Mucosa of stomach (tissue), 1 donor: ENCODE data around the gene KNDC1.
"Not testable (repeated sequence)": the region's sequence is repeated elsewhere in the genome, so short reads cannot be mapped to it uniquely, and the experiment has no call there.

ENCODE experiments used
- H3K27me3 ChIP-seq: one replicate; pipeline ENCODE4 v1.7.0; 2013; ENCODE audit warnings: mild to moderate bottlenecking, low read length; ENCODE audit not compliant: control insufficient read depth, insufficient read depth
- H3K36me3 ChIP-seq: one replicate; pipeline ENCODE4 v1.7.0; 2013; ENCODE audit warnings: low read length; ENCODE audit not compliant: control insufficient read depth, insufficient read depth
- H3K4me1 ChIP-seq: one replicate; pipeline ENCODE4 v1.7.0; 2013; ENCODE audit warnings: mild to moderate bottlenecking, low read length; ENCODE audit not compliant: control insufficient read depth, insufficient read depth
- H3K4me3 ChIP-seq: one replicate; pipeline ENCODE4 v1.7.0; 2013; ENCODE audit warnings: low read length
- H3K9ac ChIP-seq: one replicate; pipeline ENCODE4 v1.7.0; 2013; ENCODE audit warnings: mild to moderate bottlenecking, low read length, moderate library complexity
- H3K9me3 ChIP-seq: one replicate; pipeline ENCODE4 v1.7.0; 2013; ENCODE audit warnings: mild to moderate bottlenecking, low read length, moderate library complexity; ENCODE audit not compliant: control insufficient read depth
- donor health status: Pancreatic carcinoma.

KNDC1 gene, protein sequence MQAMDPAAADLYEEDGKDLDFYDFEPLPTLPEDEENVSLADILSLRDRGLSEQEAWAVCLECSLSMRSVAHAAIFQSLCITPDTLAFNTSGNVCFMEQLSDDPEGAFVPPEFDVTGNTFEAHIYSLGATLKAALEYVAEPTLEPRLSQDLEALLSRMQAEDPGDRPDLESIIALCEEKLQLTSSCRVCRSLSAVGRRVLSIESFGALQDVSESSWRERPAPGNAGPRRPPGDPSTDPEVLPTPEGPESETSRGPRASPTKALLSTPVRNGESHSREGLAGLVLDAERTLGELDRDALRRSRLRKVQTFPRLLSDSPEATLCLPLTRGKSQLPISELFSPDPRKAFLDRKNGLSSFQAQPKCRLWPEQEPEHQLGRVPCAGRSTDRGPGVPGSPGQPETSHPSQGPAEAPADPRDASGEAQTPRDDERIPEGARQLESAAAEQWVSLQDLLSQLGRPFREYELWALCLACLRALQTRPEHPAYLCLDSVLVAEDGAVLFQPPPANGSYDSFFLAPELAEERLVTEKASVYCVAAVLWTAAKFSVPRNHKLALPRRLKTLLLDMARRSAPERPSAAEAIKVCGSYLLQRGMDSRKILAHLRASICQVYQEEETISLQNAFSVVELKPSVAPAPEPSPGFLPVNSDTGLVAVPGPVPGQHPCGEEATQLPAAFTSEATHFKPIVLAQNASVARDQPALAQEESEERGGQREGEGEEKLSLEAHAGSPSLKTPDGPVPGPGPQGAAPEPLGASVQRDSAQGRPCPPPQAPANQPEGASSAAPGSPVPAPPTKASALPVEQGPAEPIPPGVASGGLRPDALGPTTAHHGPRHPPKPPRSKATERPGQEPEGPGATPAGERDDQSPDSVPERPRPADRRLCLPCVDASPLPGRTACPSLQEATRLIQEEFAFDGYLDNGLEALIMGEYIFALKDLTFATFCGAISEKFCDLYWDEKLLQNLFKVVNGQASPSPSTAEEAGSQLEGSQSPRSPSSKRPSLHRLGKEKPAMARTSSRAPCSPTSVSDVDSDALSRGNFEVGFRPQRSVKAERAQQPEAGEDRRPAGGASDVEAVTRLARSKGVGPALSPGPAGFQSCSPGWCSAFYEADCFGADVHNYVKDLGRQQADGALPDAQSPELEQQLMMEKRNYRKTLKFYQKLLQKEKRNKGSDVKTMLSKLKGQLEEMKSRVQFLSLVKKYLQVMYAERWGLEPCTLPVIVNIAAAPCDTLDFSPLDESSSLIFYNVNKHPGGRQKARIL (N-terminal part only)

DNA sequence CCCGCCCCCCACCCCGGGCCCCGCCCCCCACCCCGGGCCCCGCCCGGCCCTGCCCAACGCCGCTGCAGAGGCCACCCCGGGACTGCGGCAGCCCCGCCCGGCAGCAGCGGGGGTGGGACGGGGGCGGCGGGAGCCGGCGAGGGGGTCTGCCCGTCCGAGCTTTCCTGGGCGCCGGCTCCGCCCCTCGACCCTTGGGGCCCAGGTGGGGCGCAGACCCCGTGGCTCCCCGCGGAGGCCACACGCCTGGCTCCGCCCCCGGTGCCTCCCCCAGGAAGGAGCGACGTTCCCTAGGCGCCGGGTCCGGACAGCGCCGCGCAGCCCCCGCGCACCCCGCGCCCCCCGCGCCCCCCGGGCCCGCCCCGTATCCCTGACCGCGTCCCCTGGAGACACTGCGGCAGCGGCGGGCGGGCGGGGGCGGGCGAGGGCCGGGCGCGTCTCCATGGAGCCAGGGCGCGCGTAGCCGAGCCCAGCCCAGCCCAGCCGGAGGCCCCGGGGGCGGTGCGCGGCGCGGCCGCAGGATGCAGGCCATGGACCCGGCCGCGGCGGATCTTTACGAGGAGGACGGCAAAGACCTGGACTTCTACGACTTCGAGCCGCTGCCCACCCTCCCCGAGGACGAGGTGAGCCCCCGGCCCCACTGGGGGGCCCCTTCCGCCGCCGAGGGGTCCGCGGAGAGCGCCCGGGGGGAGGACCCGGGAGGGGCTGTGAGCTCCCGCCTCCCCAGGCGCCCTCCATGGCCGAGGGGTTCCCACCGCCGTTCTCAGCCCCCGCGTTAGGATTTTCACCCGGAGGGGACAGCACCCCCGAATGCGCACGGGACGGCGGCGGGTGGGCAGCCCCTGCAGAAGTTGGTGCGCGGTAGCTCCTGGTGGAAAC is at the start of gene KNDC1:
TSS of gene KNDC1 (plus strand) at position 270 of the 876 bp plus-strand sequence. CDS start at position 519, 249 bp downstream.
- Histone ChIP-seq H3K27me3 (peaks cover 28% of the 10 kb centered on the region), H3K36me3 (no peaks in the 10 kb centered on the region), H3K9me3 (no peaks in the 10 kb centered on the region), H3K4me1 (peaks cover 12% of the 10 kb centered on the region), H3K4me3 (no peak within 1 kb of the TSS), H3K9ac (peak within 1 kb of the TSS; percentile 22)

DNA sequence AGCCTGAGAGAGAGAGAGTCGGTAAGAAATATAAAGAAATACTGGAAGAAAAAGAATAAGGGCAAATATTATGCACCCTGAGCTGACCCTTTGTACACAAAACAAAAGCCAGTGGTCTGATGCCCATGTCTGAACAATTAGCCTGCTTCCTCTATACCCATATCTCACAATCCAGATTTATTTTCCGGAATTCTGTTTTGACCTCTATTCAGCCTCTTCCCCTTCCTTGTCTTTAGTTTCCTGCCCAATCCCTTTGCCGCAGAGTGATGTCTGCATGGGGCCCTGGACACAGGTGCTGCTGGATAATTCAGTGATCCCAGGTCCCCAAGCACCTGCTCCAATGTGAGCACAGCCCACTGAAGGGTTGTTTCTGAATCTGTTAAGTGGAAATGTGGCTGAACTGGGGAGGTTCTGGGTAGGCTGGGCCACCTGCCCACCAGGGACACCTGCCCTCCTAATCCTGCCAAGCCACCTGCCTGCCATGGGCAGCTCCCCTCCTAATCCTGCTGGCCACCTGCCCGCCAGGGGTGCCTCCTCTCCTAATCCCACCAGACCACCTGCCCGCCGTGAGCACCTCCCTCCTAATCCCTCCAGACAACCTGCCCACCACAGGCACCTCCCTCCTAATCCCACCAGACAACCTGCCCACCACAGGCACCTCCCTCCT is 49.3 kb upstream of the KNDC1 start:
- Histone ChIP-seq H3K9ac (no peak overlapping the region), H3K4me3 (no peak overlapping the region), H3K27me3 (peaks cover 6% of the 10 kb centered on the region), H3K36me3 (no peaks in the 10 kb centered on the region), H3K9me3 (peaks cover 9% of the 10 kb centered on the region), H3K4me1 (peaks cover 18% of the 10 kb centered on the region)

DNA sequence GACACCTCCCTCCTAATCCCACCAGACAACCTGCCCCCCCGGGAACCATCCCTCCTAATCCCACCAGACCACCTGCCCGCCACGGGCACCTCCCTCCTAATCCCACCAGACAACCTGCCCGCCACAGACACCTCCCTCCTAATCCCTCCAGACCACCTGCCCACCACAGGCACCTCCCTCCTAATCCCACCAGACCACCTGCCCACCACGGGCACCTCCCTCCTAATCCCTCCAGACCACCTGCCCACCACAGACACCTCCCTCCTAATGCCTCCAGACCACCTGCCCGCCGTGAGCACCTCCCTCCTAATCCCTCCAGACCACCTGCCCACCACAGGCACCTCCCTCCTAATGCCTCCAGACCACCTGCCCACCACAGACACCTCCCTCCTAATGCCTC is 48.4 kb upstream of the KNDC1 start:
- H3K9ac ChIP-seq, H3K27me3 ChIP-seq, H3K9me3 ChIP-seq, H3K36me3 ChIP-seq, H3K4me3 ChIP-seq: not testable (repeated sequence)
- peaks cover 18% of the 10 kb centered on the region for H3K4me1 ChIP-seq

DNA sequence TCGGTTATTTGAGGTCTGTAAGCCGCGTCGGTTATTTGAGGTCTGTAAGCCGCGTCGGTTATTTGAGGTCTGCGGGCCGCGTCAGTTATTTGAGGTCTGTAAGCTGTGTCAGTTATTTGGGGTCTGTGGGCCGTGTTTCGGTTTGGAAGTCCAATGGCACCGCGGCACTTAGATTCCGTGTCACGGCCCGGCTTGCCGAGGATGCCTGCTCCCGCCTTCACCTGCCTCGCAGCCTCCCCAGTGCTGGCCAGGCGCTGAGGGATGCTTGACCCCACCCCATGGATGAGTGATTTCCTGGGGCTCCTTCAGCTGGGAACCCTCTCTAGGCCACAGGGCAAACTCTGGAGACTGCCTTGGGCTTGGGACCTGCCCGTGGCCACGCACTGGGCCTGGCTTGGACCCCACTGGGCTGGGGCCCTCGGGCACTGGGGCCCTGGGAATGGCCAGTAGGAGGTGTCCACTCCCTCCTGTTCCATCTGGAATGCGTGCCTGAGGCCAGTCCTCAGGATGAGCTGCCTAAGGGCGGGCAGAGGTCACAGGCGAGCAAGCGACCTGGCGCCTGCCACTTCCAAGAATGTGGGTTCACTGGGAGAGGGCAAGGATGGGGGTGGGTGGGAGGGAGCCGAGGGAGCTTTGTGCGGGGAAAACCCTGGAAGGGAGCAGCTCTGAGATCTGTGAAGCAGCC is 46.7 kb upstream of the KNDC1 start:
- Histone ChIP-seq H3K27me3 (peaks cover 6% of the 10 kb centered on the region), H3K4me1 (peaks cover 18% of the 10 kb centered on the region), H3K4me3 (no peak overlapping the region), H3K9ac (no peak overlapping the region), H3K9me3 (peaks cover under 1% of the 10 kb centered on the region), H3K36me3 (no peaks in the 10 kb centered on the region)

DNA sequence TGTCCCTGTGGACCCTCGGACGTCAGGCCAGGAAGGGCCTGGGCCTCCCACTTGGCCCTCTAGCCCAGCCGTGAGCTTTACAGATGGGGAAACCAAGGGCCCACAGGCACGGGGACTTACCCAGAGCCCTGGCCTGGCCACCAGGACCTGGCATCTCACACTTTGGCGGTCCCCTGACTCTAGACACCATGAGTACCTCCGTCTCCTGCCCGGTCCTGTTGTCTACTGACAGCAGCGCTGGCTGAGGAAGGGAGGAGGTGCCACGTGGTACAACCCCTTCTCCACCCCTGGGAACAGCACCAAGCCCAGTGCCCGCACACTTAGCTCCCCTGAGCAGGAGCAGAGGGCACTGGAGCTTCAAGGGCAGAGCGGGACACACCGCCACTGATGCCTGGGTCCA is 46.2 kb upstream of the KNDC1 start:
- H3K27me3 ChIP-seq: peaks cover 6% of the 10 kb centered on the region
- H3K9me3 ChIP-seq: no peaks in the 10 kb centered on the region
- H3K4me3 ChIP-seq: no peak overlapping the region
- no peak overlapping the region for H3K9ac ChIP-seq
- no peaks in the 10 kb centered on the region for H3K36me3 ChIP-seq
- H3K4me1 ChIP-seq: peaks cover 18% of the 10 kb centered on the region

DNA sequence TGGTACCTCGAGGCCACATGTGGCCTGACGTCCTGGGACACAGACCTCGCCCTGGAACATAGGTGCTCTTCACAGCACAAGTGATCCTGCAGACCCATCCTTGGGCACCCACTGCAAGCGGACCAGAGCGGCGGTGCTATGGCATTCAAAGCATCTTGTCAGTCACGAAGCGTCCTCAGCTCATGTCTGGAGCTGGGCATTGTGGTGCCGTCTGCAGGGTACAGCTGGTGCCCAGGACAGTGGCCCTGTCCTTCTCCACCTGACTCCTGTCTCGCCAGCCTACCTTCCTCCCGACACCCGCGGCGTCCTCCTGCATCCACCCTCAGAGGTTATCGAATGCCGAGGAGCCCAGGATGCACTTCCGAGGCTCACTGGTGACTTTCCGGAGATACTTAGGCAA is 45.8 kb upstream of the KNDC1 start:
- H3K36me3 ChIP-seq: no peaks in the 10 kb centered on the region
- H3K27me3 ChIP-seq: peaks cover 4% of the 10 kb centered on the region
- H3K9ac ChIP-seq: no peak overlapping the region
- no peaks in the 10 kb centered on the region for H3K9me3 ChIP-seq
- H3K4me3 ChIP-seq: no peak overlapping the region
- H3K4me1 ChIP-seq: peaks cover 16% of the 10 kb centered on the region

DNA sequence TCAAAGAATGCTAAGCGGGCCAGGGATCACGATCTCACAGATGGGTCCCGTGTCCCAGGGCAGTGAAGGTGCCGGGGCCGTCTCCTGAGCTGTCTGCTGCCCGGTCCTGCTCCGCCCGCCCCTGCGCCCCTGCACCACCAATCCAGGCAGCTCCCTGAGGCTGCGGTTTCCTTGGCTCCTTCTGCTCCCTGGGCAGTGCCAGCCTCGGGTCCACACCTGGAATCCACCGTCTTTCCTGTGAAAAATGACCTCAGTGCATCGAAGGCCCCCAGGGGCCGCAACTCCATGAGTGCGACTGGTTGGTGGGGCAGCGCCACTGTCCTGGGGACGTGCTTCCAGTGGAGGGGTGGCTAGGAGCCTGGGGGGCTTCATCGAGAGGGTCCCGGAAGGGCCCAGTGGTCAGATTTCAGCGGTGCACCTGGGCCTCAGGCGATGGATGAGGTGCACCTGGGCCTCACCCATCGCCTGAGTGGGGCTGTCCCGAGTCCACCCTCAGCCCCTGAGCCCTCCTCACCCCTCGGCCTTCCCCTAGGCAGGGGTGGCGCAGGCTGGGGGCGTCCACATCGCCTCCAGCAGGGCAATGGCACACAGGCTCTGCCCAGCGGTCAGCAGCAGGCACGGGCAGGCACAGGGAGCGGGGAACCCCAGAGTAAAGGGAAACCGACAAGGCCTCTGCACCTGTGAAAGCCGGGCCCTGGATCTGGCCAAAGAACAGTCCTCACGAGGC is 45.1 kb upstream of the KNDC1 start:
- Histone ChIP-seq H3K9ac (no peak overlapping the region), H3K9me3 (no peaks in the 10 kb centered on the region), H3K4me1 (peaks cover 10% of the 10 kb centered on the region), H3K36me3 (no peaks in the 10 kb centered on the region), H3K4me3 (no peak overlapping the region), H3K27me3 (no peaks in the 10 kb centered on the region)

DNA sequence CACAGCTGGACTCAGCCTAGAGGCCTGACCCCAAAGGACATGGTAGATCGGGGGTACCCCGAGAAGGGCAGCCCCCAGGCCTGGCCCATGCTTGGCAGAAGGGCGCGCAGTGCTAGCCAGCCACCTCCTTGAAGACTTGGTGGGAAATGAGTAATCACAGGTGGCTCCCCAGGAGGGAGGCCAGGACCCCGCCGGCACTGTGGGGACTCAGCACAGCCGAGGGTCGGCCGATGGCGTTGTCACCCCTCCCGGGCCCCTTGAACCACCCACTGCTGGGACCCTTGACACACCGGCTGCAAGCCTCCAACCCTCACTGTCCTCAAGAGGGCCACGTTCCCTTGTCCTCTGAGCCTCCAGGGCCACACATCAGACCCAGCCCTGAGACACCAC is 44.6 kb upstream of the KNDC1 start:
- Histone ChIP-seq H3K9me3 (no peaks in the 10 kb centered on the region), H3K27me3 (no peaks in the 10 kb centered on the region), H3K4me3 (no peak overlapping the region), H3K9ac (no peak overlapping the region), H3K36me3 (no peaks in the 10 kb centered on the region), H3K4me1 (peaks cover 4% of the 10 kb centered on the region)

DNA sequence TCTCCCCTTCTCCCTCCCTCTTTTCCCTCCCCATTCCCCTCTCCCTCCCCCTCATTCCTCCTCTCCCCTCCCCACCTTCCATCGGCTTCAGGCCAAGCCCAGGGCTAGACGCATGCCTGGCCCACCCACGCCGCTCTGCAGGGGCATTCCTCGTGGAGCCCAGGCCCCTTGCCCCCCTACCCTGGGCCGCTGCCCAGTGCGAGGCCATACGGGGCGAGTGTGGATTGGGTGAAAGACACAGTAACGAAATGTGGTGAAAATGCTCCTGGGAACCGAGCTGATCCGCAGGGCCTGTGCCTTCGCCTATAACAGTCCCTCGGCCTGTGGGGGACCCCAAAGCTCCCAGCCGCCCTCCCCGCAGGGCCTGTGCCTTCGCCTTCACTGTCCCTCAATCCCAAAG is 44.0 kb upstream of the KNDC1 start:
- Histone ChIP-seq H3K4me3 (no peak overlapping the region), H3K4me1 (no peaks in the 10 kb centered on the region), H3K36me3 (no peaks in the 10 kb centered on the region), H3K9me3 (no peaks in the 10 kb centered on the region), H3K27me3 (no peaks in the 10 kb centered on the region), H3K9ac (no peak overlapping the region)

DNA sequence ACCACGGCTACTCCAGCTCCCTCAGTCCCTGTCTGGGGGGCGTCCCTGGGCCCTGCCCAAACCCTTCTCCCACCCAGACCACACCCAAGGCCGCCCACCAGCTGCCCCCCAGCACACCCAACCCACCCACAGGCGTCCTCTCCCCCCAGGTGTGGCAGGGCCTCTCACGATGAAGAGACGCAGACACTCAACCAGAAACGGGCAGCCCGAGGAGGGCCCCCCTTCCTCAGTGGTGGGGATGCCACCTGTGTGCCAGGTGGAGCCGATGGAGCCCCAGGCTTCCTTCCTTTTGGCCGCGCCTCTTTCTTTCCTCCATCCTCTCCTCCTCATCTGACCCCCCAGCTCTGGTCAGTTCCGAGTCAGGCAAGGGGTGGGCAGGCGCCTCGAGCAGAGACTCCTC is 43.6 kb upstream of the KNDC1 start:
- Histone ChIP-seq H3K36me3 (no peaks in the 10 kb centered on the region), H3K9ac (no peak overlapping the region), H3K27me3 (no peaks in the 10 kb centered on the region), H3K4me1 (no peaks in the 10 kb centered on the region), H3K4me3 (no peak overlapping the region), H3K9me3 (no peaks in the 10 kb centered on the region)
